ENCODE measurements around the gene ADAM17.

ADAM17 gene

DNA sequence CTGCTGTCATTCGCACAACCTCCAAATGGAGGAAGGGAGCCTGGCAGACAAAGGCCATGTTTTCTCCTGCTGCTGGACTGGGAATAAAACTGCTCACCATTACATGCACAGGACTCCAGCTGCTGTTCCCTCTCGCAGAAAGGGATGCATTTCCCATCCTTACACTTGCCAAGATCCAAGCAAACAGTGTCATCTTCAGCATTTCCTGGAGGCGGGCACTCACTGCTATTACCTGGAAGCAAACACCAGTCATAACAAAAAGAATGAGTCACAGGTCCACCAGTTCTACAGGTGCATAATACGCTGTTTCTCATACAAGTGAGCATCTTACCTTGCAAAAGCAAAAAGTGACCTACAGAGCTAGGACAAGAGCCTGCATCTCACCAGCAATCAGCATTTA is 58.6 kb downstream of the ADAM17 start:
- TF ChIP-seq, protein P1, sequence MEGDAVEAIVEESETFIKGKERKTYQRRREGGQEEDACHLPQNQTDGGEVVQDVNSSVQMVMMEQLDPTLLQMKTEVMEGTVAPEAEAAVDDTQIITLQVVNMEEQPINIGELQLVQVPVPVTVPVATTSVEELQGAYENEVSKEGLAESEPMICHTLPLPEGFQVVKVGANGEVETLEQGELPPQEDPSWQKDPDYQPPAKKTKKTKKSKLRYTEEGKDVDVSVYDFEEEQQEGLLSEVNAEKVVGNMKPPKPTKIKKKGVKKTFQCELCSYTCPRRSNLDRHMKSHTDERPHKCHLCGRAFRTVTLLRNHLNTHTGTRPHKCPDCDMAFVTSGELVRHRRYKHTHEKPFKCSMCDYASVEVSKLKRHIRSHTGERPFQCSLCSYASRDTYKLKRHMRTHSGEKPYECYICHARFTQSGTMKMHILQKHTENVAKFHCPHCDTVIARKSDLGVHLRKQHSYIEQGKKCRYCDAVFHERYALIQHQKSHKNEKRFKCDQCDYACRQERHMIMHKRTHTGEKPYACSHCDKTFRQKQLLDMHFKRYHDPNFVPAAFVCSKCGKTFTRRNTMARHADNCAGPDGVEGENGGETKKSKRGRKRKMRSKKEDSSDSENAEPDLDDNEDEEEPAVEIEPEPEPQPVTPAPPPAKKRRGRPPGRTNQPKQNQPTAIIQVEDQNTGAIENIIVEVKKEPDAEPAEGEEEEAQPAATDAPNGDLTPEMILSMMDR (conservative IDR thresholded peaks at IDR 0.05; ENCODE audit: low read depth, low read length) = no peak
- DNase-seq (ENCODE audit: low read depth) = no peak
- H3K4me3 ChIP-seq (ENCODE audit: low read depth, low read length) = no peak overlapping the region

DNA sequence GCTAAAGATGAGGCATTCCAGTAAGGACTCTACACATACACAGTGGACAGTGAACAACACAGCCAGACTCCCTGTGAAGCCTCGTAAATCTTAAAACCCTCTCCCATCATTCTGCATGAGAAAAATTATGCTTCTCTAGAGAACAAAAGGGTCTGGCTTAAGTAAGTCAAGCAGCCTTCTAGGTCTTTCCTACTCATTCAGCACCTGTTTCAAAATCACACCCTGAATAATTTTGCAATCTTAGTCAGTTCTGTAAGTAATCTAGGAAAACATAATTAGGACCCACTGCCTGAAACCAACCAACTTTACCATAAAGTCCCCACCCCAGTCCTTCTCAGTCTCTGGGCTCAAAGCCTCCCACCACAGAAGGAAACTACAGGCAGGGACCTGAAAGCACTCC is 61.5 kb downstream of the ADAM17 start:
- no peak overlapping the region for H3K4me3 ChIP-seq (ENCODE audit: low read depth, low read length)
- DNase-seq (ENCODE audit: low read depth) = no peak
- TF ChIP-seq, protein P1 (conservative IDR thresholded peaks at IDR 0.05; ENCODE audit: low read depth, low read length) = no peak

DNA sequence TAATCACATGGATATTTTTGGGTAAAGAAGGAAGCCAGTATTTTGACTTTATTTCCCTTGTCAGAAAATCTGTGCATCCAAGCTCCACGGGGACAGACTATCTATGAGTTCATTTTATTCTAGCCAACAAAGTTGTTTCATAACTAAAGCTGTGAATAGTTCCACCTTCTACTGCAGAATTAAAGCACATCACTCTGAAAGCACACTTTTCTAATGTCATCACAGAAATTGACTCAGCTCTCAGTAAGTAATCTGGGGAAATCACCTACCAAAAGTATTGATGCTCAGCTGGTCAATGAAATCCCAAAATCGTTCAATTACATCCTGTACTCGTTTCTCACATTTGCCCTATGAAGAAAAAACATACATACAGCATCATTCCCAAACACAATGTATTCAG is 62.2 kb downstream of the ADAM17 start:
- no peak for DNase-seq (ENCODE audit: low read depth)
- TF ChIP-seq, protein P1 (conservative IDR thresholded peaks at IDR 0.05; ENCODE audit: low read depth, low read length) = no peak
- H3K4me3 ChIP-seq (ENCODE audit: low read depth, low read length) = no peak overlapping the region

DNA sequence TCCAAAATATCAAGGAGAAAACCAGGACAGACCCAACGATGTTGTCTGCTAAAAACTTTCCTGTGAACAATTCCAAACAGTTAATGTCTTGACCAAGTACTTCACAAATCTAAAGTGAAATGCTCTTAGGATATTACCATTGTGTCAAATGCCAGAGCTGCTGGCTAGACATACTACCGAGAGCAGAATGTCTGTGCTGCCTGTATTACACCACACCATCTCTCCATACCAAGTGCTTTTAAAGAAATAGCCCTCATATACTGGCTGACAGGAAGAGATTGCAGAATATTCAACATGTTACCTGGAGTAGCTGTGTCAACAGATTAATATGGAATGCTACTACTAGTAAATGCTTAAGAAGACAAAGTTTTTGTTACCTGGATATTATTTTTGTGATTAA is 62.7 kb downstream of the ADAM17 start:
- TF ChIP-seq, protein P1 (conservative IDR thresholded peaks at IDR 0.05; ENCODE audit: low read depth, low read length) = no peak
- no peak for DNase-seq (ENCODE audit: low read depth)
- H3K4me3 ChIP-seq (ENCODE audit: low read depth, low read length) = no peak overlapping the region

DNA sequence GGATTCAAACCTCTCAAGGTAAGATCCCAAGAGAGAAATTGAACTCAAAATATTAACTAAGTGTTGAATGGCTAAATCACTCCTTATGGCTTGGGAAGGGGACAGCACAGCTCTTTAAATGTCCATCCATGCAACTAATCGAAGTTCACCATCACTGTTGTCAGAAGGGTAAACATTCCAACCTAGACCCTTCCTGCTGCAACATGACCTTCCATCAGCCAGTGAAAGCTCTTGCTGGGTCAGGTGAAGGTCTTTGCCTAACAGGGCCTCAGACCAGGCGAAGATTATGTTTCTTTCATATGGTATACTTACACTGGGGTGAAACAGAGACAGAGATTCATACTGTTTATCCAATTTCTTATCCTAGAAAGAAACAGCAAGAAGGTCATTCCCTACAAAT is 64.8 kb downstream of the ADAM17 start:
- no peak for DNase-seq (ENCODE audit: low read depth)
- H3K4me3 ChIP-seq (ENCODE audit: low read depth, low read length) = no peak overlapping the region
- TF ChIP-seq, protein P1 (conservative IDR thresholded peaks at IDR 0.05; ENCODE audit: low read depth, low read length) = no peak

DNA sequence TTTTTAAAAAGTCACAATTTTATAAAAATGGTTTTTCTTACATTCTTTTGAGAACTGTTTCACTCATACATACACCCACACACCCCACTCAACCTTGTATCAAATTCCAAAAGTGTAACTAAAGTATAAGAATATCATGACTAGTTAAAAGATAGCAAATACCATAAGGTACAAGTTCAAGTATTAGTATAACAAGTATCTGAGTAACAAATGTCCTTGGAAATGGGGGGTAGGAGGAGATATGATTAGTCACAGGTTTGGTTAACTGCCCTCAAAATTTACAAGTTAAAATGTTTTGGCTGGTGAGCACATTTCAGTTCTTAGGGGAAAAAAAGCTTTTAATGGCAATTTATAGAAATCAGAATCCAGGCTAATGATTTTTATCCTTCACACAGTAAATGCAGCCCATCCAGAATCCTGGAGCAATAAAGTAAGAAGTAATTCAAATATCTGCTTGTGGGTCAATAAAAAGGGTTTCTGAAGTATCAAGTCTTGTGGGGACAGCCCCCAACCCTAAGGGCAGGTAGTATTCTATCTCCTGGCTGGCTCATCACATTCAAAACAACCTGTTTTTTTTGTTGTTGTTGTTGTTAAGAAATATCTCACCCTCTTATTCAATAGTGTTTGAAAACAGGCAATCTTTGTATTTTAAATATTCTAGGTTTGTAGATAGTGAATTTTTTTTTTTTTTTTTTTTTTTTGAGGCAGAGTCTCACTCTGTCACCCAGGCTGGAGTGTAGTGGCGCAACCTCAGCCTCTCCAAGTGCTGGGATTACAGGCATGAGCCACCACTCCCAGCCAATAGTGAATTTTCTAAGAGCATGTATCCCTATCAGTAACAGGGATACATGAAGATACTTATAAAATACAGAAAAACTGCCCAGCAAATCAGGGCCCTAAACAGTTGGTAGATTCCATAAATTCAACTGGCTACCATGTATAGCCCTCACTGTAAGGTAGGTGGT is 66.8 kb downstream of the ADAM17 start:
- no peak for DNase-seq (ENCODE audit: low read depth)
- no peak overlapping the region for H3K4me3 ChIP-seq (ENCODE audit: low read depth, low read length)
- TF ChIP-seq, protein P1 (conservative IDR thresholded peaks at IDR 0.05; ENCODE audit: low read depth, low read length) = no peak

DNA sequence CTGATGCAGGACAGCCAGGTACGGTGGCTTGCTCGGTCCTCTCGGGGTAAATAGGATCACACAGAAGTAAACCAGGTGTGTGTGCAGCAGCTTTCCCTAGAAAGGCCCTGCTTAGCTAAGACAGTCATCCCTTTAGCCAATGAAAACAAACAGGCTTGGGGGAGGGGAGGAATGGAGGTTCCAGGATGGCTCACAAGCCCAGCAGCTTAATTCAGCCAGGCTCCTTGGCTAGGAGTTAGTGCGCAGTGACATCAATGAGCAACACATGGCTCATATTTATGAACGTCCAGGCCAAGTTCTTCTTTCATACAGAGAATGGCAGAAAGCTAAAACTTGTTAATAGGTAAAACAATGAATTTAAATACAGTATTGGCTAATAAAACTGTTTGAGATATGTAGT is 71.1 kb downstream of the ADAM17 start:
- H3K4me3 ChIP-seq (ENCODE audit: low read depth, low read length) = no peak overlapping the region
- DNase-seq (ENCODE audit: low read depth) = no peak
- TF ChIP-seq, protein P1 (conservative IDR thresholded peaks at IDR 0.05; ENCODE audit: low read depth, low read length) = no peak
